ENCODE measurements around the gene FBN1. TPM values are rescaled to one million over a fixed set of nuclear protein-coding genes. Genes with fewer than 3 reads are reported as not detected.

The FBN1 gene
- total RNA-seq, 1 experiment from 2014 or later, result 6.7 TPM

- POLR2A ChIA-PET (ENCODE audit: unreplicated experiment), result no interaction called here
- no peak overlapping the region for H3K4me2 ChIP-seq (ENCODE audit: low read length)
- no peaks in the 10 kb centered on the region for H3K9me2 ChIP-seq (replicated peaks; ENCODE audit: low read length)
- no peaks in the 10 kb centered on the region for H3F3A ChIP-seq (ENCODE audit: low read length, unreplicated experiment)
- H3K27me3 ChIP-seq (ENCODE audit: low read length), result no peaks in the 10 kb centered on the region
- no peaks in the 10 kb centered on the region for H3K9me3 ChIP-seq (ENCODE audit: low read length)
- no peaks in the 10 kb centered on the region for H3K79me2 ChIP-seq (ENCODE audit: low read length)
- no peak overlapping the region for H3K4me3 ChIP-seq (ENCODE audit: low read length)
- CTCF ChIA-PET, result interaction anchor here (0.6 kb wide), 1 partner anchor 118 kb away, joined by 3 read pairs; no protein-coding TSS in a partner anchor
- intact Hi-C loops (cut with micrococcal nuclease), result no loop called here
- no TSS peak for BruUV-seq (replicated peaks)
- H2AFZ ChIP-seq (ENCODE audit: low read length), result no peak overlapping the region
- DNase-seq, result no peak
- no peak overlapping the region for H3K9ac ChIP-seq (ENCODE audit: low read length)
- TF ChIP-seq EZH2 (IDR thresholded peaks at IDR 0.05; ENCODE audit: low read length, unreplicated experiment), result no peak
- no peak for TF ChIP-seq CTCF (conservative IDR thresholded peaks at IDR 0.05; ENCODE audit: low read depth, low read length)
- no peak for TF ChIP-seq EZH2phosphoT487 (IDR thresholded peaks at IDR 0.05; ENCODE audit: borderline replicate concordance, low read length)
- no peak for ATAC-seq
- no peaks in the 10 kb centered on the region for H3K36me3 ChIP-seq (ENCODE audit: low read depth, low read length)
- H4K20me1 ChIP-seq (ENCODE audit: low read length), result no peaks in the 10 kb centered on the region
- H3K27ac ChIP-seq (ENCODE audit: low read length), result no peak overlapping the region
- peaks cover 6% of the 10 kb centered on the region for H3K4me1 ChIP-seq (ENCODE audit: insufficient read depth, low read length)
Measured at GRCh38 chr15:48604567-48604966, 40.9 kb downstream of the FBN1 start.

GRCh38 chr15:48603922-48604321 is 41.6 kb downstream of the FBN1 start:
- H3K9me2 ChIP-seq (replicated peaks; ENCODE audit: low read length), result no peaks in the 10 kb centered on the region
- DNase-seq (no peak), ATAC-seq (no peak)
- no peaks in the 10 kb centered on the region for H3K9me3 ChIP-seq (ENCODE audit: low read length)
- H3K4me1 ChIP-seq (ENCODE audit: insufficient read depth, low read length), result peaks cover 6% of the 10 kb centered on the region
- H3K9ac ChIP-seq (ENCODE audit: low read length), result no peak overlapping the region
- TF ChIP-seq EZH2 (IDR thresholded peaks at IDR 0.05; ENCODE audit: low read length, unreplicated experiment) (no peak), CTCF (conservative IDR thresholded peaks at IDR 0.05; ENCODE audit: low read depth, low read length) (no peak), EZH2phosphoT487 (IDR thresholded peaks at IDR 0.05; ENCODE audit: borderline replicate concordance, low read length) (no peak)
- no peaks in the 10 kb centered on the region for H3K36me3 ChIP-seq (ENCODE audit: low read depth, low read length)
- no peak overlapping the region for H3K27ac ChIP-seq (ENCODE audit: low read length)
- H3K79me2 ChIP-seq (ENCODE audit: low read length), result no peaks in the 10 kb centered on the region
- H3F3A ChIP-seq (ENCODE audit: low read length, unreplicated experiment), result no peaks in the 10 kb centered on the region
- H3K4me3 ChIP-seq (ENCODE audit: low read length), result no peak overlapping the region
- BruUV-seq (replicated peaks), result no TSS peak
- no peaks in the 10 kb centered on the region for H3K27me3 ChIP-seq (ENCODE audit: low read length)
- intact Hi-C loops (cut with micrococcal nuclease), result no loop called here
- no peaks in the 10 kb centered on the region for H4K20me1 ChIP-seq (ENCODE audit: low read length)
- no peak overlapping the region for H3K4me2 ChIP-seq (ENCODE audit: low read length)
- ChIA-PET CTCF (no interaction called here), POLR2A (ENCODE audit: unreplicated experiment) (no interaction called here)
- H2AFZ ChIP-seq (ENCODE audit: low read length), result no peak overlapping the region

- DNase-seq (peak; percentile 4), ATAC-seq (peak; percentile 24; the same call in 1 of the 2 replicates)
- Histone ChIP-seq H3K4me2 (ENCODE audit: low read length) (no peak overlapping the region), H3K9me3 (ENCODE audit: low read length) (no peaks in the 10 kb centered on the region), H2AFZ (ENCODE audit: low read length) (no peak overlapping the region), H3K36me3 (ENCODE audit: low read depth, low read length) (no peaks in the 10 kb centered on the region), H3K4me3 (ENCODE audit: low read length) (no peak overlapping the region), H3K4me1 (ENCODE audit: insufficient read depth, low read length) (peaks cover 6% of the 10 kb centered on the region), H4K20me1 (ENCODE audit: low read length) (no peaks in the 10 kb centered on the region), H3K79me2 (ENCODE audit: low read length) (no peaks in the 10 kb centered on the region), H3K27me3 (ENCODE audit: low read length) (no peaks in the 10 kb centered on the region), H3F3A (ENCODE audit: low read length, unreplicated experiment) (no peaks in the 10 kb centered on the region), H3K27ac (ENCODE audit: low read length) (no peak overlapping the region), H3K9me2 (replicated peaks; ENCODE audit: low read length) (no peaks in the 10 kb centered on the region), H3K9ac (ENCODE audit: low read length) (no peak overlapping the region)
- BruUV-seq (replicated peaks), result no TSS peak
- ChIA-PET POLR2A (ENCODE audit: unreplicated experiment) (no interaction called here), CTCF (no interaction called here)
- TF ChIP-seq EZH2phosphoT487 (IDR thresholded peaks at IDR 0.05; ENCODE audit: borderline replicate concordance, low read length) (no peak), CTCF (conservative IDR thresholded peaks at IDR 0.05; ENCODE audit: low read depth, low read length) (0 out of 2 replicates have a peak, but pooled peaks have one; percentile 13)
- intact Hi-C loops (cut with micrococcal nuclease), result no loop called here
Measured at GRCh38 chr15:48603123-48603500, 42.4 kb downstream of the FBN1 start.
